Measurements from ENCODE around the gene GRM1.

DNA sequence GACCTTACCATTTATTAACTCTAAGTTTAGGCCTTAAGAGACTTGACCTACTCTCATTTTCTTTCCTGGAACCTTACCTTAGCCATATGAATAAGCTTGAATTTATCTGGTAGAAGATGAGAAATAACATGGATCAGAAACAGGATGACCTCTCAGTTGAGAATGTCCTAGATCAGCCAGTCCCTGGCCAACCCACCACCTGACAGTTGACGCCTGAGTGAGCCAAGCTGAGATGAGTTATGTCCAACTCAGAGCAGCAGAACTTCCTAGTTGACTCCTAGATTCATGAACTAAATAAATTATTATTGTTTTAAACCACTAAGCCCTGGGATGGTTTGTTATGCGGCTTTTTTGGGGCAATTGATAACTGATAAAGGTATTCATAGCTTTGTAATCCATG is 281.8 kb downstream of the GRM1 start:
- TF ChIP-seq, protein P1, sequence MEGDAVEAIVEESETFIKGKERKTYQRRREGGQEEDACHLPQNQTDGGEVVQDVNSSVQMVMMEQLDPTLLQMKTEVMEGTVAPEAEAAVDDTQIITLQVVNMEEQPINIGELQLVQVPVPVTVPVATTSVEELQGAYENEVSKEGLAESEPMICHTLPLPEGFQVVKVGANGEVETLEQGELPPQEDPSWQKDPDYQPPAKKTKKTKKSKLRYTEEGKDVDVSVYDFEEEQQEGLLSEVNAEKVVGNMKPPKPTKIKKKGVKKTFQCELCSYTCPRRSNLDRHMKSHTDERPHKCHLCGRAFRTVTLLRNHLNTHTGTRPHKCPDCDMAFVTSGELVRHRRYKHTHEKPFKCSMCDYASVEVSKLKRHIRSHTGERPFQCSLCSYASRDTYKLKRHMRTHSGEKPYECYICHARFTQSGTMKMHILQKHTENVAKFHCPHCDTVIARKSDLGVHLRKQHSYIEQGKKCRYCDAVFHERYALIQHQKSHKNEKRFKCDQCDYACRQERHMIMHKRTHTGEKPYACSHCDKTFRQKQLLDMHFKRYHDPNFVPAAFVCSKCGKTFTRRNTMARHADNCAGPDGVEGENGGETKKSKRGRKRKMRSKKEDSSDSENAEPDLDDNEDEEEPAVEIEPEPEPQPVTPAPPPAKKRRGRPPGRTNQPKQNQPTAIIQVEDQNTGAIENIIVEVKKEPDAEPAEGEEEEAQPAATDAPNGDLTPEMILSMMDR (IDR thresholded peaks at IDR 0.05) = no peak
- no peak for TF ChIP-seq HEYL (CRISPR knock-in tag; IDR thresholded peaks at IDR 0.05)
- TF ChIP-seq JUN (IDR thresholded peaks at IDR 0.05) = no peak

Measured in A549 (cell line).